GM23248 (cell line): ENCODE data around the gene TMEM143.

Experiments used
- EZH2 ChIP-seq: fragments of 200-600 bp; sonication (generic); IDR thresholded peaks from 2 replicates; pipeline ENCODE4 v1.6.1; 2018; ENCODE audit warnings: antibody characterized with exemption, mild to moderate bottlenecking; ENCODE audit not compliant: insufficient read depth, poor library complexity, severe bottlenecking
- EZH2phosphoT487 ChIP-seq: fragments of 200-600 bp; sonication (generic); IDR thresholded peaks from 2 replicates; pipeline ENCODE4 v1.6.1; 2018; ENCODE audit warnings: antibody characterized with exemption, moderate library complexity, mild to moderate bottlenecking, low read depth; ENCODE audit not compliant: insufficient read depth

GRCh38 chr19:48287748-48288147 lies 76.0 kb downstream of the TMEM143 start:
- no peak for TF ChIP-seq EZH2phosphoT487
- TF ChIP-seq EZH2 = no peak
